ENCODE data around the gene TARS2. TPM values are rescaled to one million over a fixed set of nuclear protein-coding genes. Genes with fewer than 3 reads are reported as not detected.

TARS2 gene
- polyA plus RNA-seq, 1 of the 3 experiments (the other 2 are of a cell fraction): 22.2 TPM

DNA sequence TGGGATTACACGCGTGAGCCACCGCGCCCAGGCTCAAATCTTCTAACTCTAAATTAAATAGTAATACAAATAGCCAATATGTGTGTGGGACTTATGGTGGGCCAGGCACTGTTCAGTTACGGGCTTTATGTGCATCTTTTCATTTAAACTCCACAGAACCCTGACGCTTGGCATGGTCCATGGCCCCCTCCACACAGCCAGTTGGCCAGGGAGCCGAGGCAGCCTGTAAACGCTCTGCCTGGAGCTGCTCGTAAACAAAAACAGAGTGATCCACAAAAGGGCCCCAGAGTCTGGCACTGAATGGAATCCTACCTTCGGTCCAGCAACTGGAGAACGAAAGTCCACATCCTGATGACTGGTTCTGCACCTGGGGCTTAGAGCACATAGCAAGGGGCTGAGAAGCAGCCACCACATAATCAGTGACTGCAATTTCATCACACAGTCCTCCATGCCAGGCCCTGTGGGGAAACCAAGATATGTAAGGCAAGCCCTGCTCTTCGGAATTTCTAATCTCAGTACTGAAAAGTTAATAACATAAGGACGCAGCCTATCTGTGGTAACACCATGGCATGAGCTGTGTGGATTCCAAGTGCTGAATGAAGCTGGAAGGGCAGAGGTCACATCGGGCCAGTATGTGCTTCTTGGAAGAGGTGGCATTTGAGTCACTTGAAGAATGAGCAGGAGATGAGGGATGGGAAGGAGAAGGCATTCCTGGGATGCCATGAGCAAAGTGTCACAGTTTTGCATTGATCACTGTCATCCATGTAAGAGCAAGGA, 48.5 kb downstream of the TARS2 start:
- 84% methylated on average over 14 of the region's 14 CpGs for WGBS (ENCODE audit: low lambda C conversion rate)
- no peak overlapping the region for H3K27ac ChIP-seq (ENCODE audit: low read depth in 2 of 2, low read length in 1 of 2)

DNA sequence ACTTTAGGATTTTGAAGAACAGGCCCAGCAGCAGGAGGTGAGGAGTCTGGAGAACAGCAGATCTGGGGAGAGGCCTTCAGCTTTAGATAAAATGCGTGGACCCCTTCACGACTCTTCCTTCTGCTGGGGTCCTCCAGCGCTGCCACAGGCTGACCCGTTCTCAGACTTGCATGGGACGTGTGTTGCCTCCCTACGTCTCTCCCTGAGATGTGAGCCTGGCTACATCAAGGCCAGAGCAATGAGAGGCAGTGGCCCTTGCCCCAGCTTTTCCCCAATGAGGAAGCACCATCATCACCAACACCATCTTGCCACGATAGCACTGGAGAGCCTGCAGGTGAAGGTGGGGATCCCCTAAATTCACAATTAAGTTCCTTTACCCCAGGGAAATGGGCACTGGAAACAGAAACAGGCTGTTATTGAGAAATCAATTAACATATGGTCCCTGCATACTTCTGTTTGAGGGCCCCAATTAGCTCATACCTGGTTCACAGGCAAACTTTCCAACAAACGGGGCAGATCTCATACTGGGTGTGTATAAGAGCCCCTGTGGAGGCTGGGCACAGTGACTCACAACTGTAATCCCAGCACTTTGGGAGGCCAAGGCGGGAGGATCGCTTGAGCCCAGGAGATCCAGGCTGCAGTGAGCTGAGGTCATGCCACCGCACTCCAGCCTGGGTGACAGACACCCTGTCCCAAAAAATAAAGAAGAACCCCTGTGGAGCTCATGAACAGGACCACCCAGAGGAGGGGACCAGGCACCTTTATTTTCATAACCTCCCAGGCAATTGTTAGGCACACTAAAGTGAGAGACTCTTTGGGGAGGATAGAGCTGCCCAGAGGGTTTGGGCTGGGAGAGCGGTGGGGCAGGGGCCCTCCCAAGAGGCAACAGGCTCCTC, 49.9 kb downstream of the TARS2 start:
- Histone ChIP-seq H3K27ac (ENCODE audit: low read depth in 2 of 2, low read length in 1 of 2) (peak overlapping the region; percentile 36 to 51; a peak in 3 of 4 replicates), H3K4me2 (no peak overlapping the region), H3K9me3 (no peaks in the 10 kb centered on the region), H3K27me3 (ENCODE audit: insufficient read depth) (no peaks in the 10 kb centered on the region), H3K36me3 (replicated peaks in 1 of 2; ENCODE audit: control insufficient read depth in 1 of 2, insufficient read depth in 2 of 2, low read length in 1 of 2) (no peaks in the 10 kb centered on the region), H3F3A (replicated peaks; ENCODE audit: insufficient read depth) (peaks cover 2% of the 10 kb centered on the region), H2AFZ (ENCODE audit: low read depth) (0 out of 2 replicates have a peak overlapping the region, but pooled peaks have one; percentile 83), H3K4me3 (ENCODE audit: low read depth in 2 of 2, low read length in 1 of 2) (no peak overlapping the region), H3K9ac (peak overlapping the region; percentile 39), H3K9me2 (no peaks in the 10 kb centered on the region), H3K79me2 (ENCODE audit: insufficient read depth) (no peaks in the 10 kb centered on the region), H3K4me1 (ENCODE audit: control insufficient read depth in 1 of 2, insufficient read depth in 2 of 2, low read depth in 1 of 2, low read length in 1 of 2) (peaks cover 2 to 4% of the 10 kb centered on the region in 2 experiments; a peak in 2 of 4 replicates), H4K20me1 (ENCODE audit: insufficient read depth) (no peaks in the 10 kb centered on the region)
- 81% methylated on average over 12 of the region's 12 CpGs for WGBS (ENCODE audit: low lambda C conversion rate)
- CTCF ChIA-PET: interaction anchor here (1.4 to 2.1 kb wide), 3 partner anchors 8 to 24 kb away, joined by 5 to 8 read pairs (median 5); no protein-coding TSS in a partner anchor
- TF ChIP-seq SMC3 (IDR thresholded peaks at IDR 0.05; ENCODE audit: low read depth, low read length) (no peak), ELF1 (IDR thresholded peaks at IDR 0.05) (no peak), TCF12 (IDR thresholded peaks at IDR 0.05) (no peak), RFX5 (IDR thresholded peaks at IDR 0.05; ENCODE audit: low read length) (no peak), YY1 (IDR thresholded peaks at IDR 0.05; ENCODE audit: low read depth) (no peak), RAD21 (IDR thresholded peaks at IDR 0.05; ENCODE audit: low read length) (no peak), FOXM1 (IDR thresholded peaks at IDR 0.05; ENCODE audit: low read depth) (no peak), FOXJ3 (CRISPR knock-in tag; IDR thresholded peaks at IDR 0.05) (no peak), RCOR1 (IDR thresholded peaks at IDR 0.05; ENCODE audit: low read length) (no peak), TAF1 (IDR thresholded peaks at IDR 0.05; ENCODE audit: borderline replicate concordance, low read depth, low read length) (no peak), MXI1 (IDR thresholded peaks at IDR 0.05; ENCODE audit: low read depth, low read length) (no peak), POLR2AphosphoS5 (IDR thresholded peaks at IDR 0.05; ENCODE audit: low read depth, low read length) (no peak)
- TF ChIP-seq, protein P1, sequence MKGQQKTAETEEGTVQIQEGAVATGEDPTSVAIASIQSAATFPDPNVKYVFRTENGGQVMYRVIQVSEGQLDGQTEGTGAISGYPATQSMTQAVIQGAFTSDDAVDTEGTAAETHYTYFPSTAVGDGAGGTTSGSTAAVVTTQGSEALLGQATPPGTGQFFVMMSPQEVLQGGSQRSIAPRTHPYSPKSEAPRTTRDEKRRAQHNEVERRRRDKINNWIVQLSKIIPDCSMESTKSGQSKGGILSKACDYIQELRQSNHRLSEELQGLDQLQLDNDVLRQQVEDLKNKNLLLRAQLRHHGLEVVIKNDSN (IDR thresholded peaks at IDR 0.05; ENCODE audit: borderline replicate concordance, low read depth): no peak
- TF ChIP-seq, protein P2, sequence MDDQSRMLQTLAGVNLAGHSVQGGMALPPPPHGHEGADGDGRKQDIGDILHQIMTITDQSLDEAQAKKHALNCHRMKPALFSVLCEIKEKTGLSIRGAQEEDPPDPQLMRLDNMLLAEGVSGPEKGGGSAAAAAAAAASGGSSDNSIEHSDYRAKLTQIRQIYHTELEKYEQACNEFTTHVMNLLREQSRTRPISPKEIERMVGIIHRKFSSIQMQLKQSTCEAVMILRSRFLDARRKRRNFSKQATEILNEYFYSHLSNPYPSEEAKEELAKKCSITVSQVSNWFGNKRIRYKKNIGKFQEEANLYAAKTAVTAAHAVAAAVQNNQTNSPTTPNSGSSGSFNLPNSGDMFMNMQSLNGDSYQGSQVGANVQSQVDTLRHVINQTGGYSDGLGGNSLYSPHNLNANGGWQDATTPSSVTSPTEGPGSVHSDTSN (IDR thresholded peaks at IDR 0.05): no peak
- POLR2A ChIA-PET: no interaction called here
- DNase-seq: no peak

More for the DNA sequence above, 48.5 kb downstream of the TARS2 start:
- Histone ChIP-seq H3K9me3 (no peaks in the 10 kb centered on the region), H3K36me3 (replicated peaks in 1 of 2; ENCODE audit: control insufficient read depth in 1 of 2, insufficient read depth in 2 of 2, low read length in 1 of 2) (no peaks in the 10 kb centered on the region), H3K27me3 (ENCODE audit: insufficient read depth) (no peaks in the 10 kb centered on the region), H3K4me3 (ENCODE audit: low read depth in 2 of 2, low read length in 1 of 2) (no peak overlapping the region), H4K20me1 (ENCODE audit: insufficient read depth) (no peaks in the 10 kb centered on the region), H3K9me2 (no peaks in the 10 kb centered on the region), H3K4me1 (ENCODE audit: control insufficient read depth in 1 of 2, insufficient read depth in 2 of 2, low read depth in 1 of 2, low read length in 1 of 2) (peaks cover 2 to 4% of the 10 kb centered on the region in 2 experiments; a peak in 2 of 4 replicates), H3K9ac (no peak overlapping the region), H2AFZ (ENCODE audit: low read depth) (no peak overlapping the region), H3F3A (replicated peaks; ENCODE audit: insufficient read depth) (peaks cover 4% of the 10 kb centered on the region), H3K79me2 (ENCODE audit: insufficient read depth) (no peaks in the 10 kb centered on the region), H3K4me2 (no peak overlapping the region)
- TF ChIP-seq TEAD4 (IDR thresholded peaks at IDR 0.05; ENCODE audit: borderline replicate concordance, insufficient read depth): no peak
- TF ChIP-seq, protein P2 (IDR thresholded peaks at IDR 0.05): peak; percentile 36; the same call in 1 of the 2 replicates
- POLR2A ChIA-PET: no interaction called here
- no peak for DNase-seq
- CTCF ChIA-PET: interaction anchor here (2.0 to 2.1 kb wide), 2 partner anchors 15 to 25 kb away, joined by 5 to 8 read pairs; no protein-coding TSS in a partner anchor
